GM19452 (cell line): Measurements from ENCODE around the gene TEX264.

Source experiments
- ATAC-seq: cut with Tn5 transposase; IDR thresholded peaks from one replicate; pipeline ENCODE4 v1.9.1; 2021; ENCODE audit not compliant: unreplicated experiment

Gene TEX264

DNA sequence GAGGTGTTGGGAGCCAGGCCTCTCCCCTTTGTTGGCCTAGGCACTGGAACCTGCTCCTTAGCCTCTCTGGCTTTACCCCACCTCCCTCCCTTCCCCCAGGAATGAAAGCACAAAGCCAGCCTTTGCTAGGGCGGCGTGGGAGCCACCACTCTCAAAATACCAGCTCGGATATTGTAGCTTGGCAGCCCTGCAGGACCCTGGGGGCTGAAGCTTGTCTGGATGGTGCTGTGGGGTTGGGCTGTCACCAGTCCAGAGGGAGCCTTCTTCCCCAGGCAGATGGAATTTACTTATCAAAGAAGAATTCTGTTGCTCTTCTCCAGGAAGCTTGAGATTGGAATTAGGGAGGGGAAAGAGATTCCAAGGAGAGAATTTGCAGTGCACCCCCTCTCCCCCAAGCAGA lies 20.9 kb downstream of the TEX264 start:
- no peak for ATAC-seq

DNA sequence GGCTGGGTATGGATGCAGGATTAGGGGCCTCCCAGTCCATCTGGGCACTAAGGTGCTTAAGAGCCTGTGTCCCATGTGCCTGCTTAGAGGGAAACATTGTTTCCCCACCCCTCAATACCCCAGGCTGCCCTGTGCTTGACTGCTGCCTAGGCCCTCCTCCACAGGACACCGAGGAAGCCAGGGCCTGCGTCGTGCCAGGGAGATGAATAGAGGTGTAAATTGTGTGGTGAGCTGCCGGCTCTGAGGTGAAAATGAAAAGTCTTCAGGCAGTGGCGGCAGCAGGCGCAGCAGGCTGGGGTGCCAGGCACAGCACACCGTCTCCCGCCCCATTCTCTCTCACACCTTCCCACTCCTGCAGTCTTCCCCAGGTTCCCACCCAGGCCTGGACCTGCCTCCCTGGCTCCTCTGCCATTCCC lies 21.9 kb downstream of the TEX264 start:
- ATAC-seq: no peak

DNA sequence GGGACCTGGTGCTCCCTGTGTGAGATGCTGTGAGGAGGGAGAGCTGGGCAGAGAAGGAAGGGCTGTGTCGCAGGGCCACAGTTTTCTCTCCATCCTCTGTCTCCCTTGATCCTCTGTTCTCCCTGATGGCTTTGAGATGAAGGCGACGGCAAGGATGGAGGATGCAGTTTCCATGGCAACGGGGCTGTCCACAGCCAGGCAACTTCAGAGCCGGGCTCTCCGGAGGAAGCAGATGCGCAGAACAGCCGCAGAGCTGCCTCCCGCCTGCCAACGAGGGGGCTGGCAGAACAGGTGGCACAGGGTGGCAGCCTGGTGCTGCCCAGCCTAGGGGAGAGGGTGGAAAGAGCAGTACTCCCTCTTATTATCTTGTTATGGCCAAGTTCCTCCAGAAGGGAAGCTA lies 25.9 kb downstream of the TEX264 start:
- ATAC-seq: no peak

DNA sequence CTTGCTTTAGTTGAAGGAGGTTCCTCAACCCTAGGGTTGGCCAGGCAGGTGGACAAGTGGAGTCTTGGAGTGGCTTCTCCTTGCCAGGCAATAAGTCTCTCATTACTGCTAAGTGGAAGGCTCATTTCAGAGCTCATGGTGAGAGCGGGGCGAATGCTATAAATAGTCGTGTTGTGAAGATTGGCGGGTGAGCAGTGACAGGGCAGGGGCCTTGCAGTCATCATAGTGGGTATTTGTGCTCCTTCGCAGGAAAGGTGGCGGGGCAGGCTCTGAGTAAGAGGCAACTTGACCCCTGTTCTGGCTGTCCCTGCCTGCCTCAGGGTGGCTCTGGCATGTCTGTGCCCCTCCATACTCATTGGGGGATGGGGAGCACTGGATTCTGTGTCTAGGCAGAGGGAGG lies 27.2 kb downstream of the TEX264 start:
- ATAC-seq: no peak

DNA sequence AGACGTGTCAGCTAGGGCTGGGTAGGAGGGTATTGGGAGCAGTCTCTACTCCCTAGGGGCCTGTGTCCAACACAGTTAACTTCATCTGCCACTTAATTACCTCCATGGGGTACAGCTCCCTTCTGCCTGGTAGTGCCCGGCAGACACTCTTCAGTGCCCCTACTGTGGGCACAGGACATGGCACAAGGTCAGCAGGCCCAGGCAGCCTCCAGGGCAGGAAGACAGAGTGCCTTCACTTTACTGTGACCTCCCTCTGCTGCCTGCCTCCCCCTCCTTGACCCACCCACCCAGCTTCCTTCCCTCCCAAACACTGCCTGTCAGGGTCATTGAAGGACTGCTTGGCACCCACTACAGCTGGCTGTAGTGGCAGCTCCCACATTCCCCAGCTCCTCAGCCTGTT lies 29.4 kb downstream of the TEX264 start:
- no peak for ATAC-seq

DNA sequence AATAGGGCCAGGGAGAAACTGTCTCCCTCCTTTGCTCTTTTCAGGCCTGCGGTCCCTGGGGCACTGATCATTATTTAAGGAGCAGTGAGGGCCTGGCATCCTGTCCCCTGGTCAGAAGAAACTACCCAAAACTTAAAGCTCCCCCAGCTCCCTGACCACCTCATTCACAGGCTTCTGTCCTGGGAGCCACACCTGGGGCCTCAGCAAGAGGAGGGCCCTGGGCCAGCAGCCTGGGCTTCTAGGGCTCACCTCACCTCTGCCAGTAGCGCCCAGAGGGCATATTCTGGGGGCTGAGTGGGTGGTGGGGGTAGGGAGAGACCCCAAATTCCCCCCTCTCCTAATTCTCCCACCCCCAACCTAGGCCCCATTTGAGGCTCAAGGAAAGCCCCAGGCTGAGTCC lies 31.1 kb downstream of the TEX264 start:
- ATAC-seq: no peak

DNA sequence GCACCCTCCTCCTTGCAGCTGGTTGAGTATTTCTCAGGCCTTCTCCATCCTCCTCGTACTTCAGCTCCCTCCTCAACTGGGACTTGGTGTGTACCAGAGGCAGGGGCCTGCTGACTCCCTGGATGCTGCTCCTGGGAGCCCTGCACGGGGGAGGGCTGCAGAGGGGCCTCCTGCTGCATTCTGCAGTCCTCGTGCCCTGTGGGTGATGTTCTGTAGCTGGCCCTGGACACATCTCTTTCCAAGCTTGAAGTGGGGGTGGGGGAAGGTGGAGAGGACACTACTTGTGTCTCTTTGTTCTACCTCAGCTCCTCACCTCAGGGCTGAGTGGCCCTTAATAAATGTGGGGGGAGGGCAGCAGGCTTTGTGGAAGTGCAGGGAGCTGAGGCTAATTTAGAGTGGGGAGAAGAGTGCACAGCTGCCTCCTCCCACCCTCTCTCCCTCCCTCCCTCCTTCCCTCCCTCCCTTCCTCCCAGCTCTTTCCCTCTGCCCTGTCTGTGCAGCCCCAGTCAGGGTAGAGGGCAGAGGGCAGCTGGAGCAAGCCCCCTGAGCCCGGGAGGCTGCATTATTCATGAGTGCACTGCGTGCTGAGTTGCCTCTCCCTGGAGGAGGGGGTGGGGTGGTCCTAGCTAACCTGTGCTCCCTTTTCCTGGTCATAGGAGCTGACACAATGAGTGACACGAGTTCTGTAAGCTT lies 32.2 kb downstream of the TEX264 start:
- ATAC-seq: no peak

DNA sequence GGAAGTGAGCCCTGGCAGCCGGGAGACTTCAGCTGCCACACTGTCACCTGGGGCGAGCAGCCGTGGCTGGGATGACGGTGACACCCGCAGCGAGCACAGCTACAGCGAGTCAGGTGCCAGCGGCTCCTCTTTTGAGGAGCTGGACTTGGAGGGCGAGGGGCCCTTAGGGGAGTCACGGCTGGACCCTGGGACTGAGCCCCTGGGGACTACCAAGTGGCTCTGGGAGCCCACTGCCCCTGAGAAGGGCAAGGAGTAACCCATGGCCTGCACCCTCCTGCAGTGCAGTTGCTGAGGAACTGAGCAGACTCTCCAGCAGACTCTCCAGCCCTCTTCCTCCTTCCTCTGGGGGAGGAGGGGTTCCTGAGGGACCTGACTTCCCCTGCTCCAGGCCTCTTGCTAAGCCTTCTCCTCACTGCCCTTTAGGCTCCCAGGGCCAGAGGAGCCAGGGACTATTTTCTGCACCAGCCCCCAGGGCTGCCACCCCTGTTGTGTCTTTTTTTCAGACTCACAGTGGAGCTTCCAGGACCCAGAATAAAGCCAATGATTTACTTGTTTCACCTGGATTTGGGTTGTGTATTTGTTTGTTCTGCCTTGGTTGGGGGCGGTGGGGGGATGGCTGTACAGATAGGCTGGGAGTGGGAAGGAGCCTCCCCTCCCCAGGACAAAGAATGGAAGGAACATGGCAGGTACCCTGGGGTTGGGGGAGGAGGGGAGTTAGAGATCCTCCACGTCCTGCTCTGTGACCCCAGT lies 32.9 kb downstream of the TEX264 start:
- no peak for ATAC-seq

DNA sequence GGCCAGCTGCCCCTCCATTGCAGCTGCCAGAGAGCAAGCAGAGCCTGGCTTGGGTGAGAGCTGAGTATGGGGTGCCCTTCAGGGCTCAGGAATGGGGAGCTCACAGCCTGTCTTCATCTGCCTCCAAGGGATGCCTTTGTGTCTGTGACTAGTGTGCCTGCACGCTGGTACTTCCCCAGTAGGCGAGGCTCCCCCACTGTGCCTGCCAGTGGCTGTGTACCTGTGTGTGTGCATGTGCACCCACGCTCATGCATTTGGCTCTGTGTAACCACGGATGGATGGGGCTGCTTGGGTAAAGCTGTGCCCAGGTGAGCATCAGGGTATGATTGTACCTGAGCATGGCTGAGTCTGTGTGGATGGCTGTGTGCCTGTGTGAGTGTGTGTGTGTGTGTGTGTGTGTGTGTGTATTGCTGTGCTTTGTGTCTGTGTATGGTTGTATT lies 33.5 kb downstream of the TEX264 start:
- ATAC-seq: no peak

DNA sequence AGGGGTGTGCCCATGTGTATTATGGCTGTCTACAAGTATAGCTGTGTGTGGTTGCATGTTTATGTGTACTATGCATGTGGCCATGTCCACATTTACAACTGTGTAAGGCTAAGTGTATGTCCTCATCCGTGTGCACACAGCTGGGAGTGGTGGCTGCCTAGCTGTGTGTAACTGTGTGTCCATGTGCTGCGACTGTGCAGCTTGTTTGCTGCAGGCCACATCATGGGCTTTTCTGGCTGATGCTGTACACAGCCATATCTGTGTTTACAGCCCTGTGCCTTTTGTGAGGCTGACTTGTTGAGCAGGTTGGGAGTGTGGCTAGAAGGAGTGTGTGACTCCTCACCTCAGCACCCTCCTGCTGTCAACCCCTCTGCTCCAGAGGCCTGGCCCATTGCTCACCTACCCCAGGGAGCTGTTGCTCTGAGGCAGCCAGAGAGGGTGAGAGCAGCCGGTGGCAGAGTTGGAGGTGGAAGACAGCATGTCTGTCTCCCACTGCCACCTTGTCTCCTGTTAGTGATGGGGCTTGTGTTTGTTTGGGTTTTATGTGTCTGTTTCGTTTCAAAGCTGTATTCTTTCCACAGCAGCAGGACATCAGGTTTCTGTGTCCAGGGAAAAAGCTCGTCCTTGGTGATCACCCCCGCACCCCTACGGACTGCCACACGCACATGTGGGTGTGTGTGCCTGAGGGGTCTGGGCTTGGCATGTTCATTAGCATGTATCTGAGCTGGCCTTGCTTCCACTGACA lies 34.4 kb downstream of the TEX264 start:
- no peak for ATAC-seq

DNA sequence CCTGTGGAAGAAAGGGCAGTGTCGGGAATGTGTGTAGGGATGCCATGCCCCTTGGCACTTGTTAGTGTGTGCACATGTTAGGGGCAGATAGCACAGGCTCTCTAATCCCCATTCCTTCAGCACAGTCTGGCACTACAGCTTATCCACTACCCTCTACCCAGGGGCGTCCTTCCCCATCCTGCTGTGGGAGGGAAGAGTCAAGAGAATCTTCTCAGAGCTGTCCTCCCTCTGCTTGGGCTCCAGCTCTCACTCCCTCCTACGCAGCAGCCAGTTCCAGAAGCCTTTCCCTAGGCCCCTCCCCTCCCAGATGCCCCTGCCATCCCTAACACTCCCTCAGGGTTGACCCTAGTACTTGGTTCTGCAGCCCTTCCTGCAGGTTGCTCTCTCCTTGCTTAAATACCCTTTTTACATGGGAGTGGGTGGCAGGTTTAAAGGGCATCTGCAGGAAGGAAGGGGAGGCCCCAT lies 35.0 kb downstream of the TEX264 start:
- ATAC-seq: no peak

DNA sequence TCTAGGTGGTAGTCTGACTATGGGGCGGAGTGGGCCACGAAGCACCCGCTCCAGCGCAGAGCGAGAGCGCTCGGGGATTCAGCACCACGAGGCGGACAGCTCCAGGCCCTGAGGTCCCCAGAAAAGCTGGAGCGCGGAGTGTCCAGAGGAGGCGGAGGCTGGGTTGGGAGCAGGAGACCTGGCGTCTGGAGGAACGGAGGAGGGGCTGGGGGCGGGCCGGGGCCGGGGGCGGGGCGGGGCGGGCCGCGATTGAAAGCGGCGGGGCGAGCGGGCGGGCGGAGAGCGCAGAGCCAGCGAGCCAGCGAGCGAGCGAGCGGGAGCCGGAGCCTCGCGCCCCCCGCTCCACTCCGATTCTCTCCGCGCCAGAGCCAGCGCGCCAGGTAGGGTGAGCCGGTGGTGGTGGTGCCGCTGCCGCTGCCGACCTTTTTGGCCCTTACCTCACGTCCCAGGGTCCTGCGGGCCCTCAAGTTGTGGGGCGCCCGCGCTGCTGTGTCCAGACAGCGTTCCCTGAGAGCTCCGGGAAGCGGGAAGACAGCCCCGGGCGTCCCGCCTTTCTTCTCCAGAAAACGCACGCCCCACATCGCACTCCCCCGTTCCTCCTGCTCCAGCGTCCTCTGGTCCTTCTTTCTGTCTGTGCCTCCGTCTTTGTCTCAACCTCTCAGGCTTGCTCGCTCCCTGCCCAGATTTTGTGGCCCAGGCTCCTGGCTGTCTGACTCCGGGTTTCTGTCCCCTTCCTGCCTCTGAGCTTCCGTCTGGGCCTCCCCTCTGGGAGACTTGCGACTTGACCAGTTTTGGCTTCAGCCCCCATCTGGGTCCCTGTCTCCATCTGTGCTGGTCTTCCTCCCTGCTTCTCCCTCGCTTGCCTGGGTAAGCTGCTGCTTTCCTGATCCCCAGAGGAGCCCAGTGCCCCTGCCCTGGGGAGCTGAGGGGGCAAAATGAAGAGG lies 36.0 kb downstream of the TEX264 start, which contains the start of gene GRM2:
GRM2 (plus strand) TSS at position 281 of the 944 bp plus-strand sequence. CDS start 1,916 bp downstream, outside the sequence.
- no peak for ATAC-seq

DNA sequence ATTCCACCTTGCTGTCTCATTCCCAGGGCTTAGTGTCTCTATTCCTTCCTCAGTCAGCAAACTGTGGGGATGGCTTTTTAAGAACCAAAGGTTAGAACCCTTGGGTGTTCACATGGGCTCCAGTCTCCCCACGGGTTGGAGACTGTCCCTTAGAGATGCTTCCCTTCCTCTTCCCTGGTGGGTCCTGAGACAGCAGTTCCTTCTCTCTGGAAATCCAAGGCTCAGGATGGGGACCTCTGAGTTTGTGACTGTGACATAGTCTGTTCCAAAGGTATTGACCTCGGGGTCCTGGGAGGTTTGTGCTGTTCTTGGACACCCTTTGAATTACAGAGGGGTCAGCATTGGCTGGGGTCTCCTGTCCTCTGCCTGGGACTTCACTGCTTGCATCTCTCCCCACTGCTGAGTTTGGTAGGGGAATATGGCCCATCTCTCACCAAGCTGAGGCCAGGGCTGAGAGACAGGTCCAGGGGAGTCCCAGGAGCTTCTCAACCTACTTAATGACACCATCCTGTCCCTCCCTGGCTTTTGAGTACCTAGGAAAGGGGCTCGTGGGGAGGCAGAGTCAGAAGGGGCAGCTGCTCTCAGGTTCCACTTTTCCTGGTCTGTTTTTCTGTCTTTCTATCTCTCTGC lies 37.3 kb downstream of the TEX264 start:
- ATAC-seq: no peak

DNA sequence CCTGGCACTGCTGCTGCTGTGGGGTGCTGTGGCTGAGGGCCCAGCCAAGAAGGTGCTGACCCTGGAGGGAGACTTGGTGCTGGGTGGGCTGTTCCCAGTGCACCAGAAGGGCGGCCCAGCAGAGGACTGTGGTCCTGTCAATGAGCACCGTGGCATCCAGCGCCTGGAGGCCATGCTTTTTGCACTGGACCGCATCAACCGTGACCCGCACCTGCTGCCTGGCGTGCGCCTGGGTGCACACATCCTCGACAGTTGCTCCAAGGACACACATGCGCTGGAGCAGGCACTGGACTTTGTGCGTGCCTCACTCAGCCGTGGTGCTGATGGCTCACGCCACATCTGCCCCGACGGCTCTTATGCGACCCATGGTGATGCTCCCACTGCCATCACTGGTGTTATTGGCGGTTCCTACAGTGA lies 38.0 kb downstream of the TEX264 start:
- ATAC-seq: no peak

DNA sequence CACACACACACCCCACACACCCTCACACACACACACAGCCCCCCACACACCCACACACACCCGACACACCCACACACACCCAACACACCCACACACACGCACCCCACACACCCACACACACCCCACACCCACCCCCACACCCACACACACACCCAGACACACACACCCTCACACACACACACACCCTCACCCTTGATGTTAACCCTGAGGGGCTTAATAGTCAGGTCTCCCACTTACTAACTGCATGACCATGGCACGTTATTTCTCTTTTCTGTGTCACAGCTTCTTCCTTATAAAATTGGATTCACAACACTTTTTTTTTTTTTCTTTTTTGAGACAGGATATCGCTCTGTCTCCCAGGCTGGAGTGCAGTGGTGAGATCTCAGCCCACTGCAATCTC lies 38.6 kb downstream of the TEX264 start:
- ATAC-seq: no peak

DNA sequence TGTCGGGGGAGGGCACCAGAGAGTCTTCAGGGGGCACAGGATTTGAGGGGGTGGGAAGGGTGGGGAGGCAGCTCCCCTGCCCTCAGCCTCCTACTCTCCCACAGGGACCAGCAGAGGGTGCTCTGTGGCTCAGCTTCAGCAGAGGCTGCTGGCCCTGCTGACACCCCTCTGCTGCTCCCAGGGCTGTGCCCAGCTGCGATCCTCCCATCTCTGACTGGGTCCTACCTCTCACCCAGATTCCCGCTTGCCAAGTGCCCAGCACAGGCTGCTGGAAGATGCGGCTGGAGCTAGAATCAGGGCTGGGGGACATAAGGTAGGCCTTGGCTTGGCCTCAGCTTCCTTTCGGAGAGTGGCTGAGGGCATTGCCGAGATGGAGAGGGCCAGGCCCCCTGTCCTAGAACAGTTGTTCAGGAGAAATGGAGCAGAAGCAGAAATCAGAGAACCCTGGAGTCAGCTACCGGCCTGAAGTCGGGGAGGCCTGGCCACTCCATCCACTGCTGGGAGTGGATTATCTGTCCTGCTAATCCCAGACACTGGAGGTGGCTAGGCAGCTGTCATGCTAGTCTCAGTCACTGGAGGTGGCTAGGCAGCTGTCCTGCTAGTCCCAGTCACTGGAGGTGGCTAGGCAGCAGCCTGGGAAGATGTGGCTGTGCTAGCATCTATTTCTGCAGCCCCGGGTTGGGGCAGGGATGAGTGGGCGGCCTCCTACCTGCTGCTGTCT lies 39.7 kb downstream of the TEX264 start:
- no peak for ATAC-seq

DNA sequence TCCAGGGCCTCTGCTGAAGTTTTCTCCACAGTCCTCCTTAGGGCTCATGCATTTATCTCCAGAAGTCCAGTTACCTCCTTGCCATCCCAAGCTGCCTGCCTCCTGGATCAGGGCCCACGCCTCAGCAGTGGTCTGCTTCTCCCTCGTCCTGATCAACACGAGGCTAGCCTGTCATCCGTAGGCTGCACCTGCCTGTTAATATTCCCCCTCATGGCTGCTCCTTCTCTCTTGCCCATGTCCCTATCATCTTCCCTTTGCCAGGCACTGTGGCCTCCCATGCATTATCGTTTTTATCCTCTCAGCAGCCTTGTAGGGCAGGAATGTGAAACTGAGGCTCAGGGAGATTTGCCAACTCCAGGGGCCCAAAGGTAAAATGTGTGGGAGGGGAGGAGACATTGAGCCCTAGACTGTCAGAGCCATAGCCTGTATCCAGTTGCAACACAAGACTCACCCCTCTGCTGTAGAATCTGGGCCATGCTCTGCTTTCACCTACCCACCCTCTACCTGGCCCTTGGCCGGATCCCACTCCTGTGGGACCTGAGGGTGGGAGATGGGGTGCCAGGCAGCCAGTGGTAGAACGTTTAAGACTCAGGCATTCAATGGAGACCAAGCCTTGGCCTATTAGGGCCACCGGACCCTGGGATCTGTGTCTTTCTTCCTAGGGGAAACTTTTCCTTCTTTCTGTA lies 40.4 kb downstream of the TEX264 start:
- no peak for ATAC-seq

DNA sequence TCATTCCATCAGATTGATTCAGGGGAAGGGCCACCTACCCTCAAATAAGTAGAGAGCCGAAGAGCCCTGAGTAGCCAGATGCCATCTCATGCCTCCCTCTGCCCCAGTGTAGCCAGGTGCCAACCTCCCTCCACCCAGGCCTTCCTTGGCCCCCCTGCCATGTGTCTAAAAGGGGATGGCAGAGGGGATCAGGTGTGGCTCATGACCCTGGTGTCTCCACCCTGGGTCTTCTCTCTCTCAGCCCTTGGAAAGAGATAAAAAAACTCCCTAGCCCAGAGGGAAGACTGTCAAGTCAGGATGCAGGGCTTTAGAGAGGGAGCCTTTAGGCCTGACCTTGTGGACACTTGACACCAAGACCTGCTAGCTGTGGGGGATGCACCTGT lies 41.0 kb downstream of the TEX264 start:
- no peak for ATAC-seq

DNA sequence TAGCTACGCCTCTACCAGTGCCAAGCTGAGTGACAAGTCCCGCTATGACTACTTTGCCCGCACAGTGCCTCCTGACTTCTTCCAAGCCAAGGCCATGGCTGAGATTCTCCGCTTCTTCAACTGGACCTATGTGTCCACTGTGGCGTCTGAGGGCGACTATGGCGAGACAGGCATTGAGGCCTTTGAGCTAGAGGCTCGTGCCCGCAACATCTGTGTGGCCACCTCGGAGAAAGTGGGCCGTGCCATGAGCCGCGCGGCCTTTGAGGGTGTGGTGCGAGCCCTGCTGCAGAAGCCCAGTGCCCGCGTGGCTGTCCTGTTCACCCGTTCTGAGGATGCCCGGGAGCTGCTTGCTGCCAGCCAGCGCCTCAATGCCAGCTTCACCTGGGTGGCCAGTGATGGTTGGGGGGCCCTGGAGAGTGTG lies 41.5 kb downstream of the TEX264 start:
- ATAC-seq: no peak
